GM23338 (cell line): Measurements from ENCODE around the gene APPL2. TPM values are rescaled to one million over a fixed set of nuclear protein-coding genes. Genes with fewer than 3 reads are reported as not detected.

Experiments used
- ATAC-seq: fragments of 200-7000 bp; cut with Tn5 transposase; 3 replicates; pipeline ENCODE4 v1.9.1; 2020
- DNase-seq: peaks from one replicate; pipeline ENCODE4 v3.0.0-alpha.2; 2015; ENCODE audit warnings: low spot score
- H2AFZ ChIP-seq: fragments of 200-600 bp; sonication (generic); 2 replicates; pipeline ENCODE4 v1.8.0; 2016; ENCODE audit warnings: antibody characterized with exemption, mild to moderate bottlenecking, moderate library complexity
- H3F3A ChIP-seq: fragments of 200-600 bp; sonication (generic); replicated peaks from 2 replicates; pipeline ENCODE4 v1.8.0; 2017; ENCODE audit warnings: antibody characterized with exemption, mixed run types, low read depth
- H3K27ac ChIP-seq: fragments of 200-600 bp; sonication (generic); 2 replicates; pipeline ENCODE4 v1.6.1; 2016; ENCODE audit warnings: low read depth
- H3K27me3 ChIP-seq: fragments of 200-600 bp; sonication (generic); 2 replicates; pipeline ENCODE4 v1.8.0; 2016; ENCODE audit warnings: mild to moderate bottlenecking, mixed run types, moderate library complexity; ENCODE audit not compliant: insufficient read depth
- H3K36me3 ChIP-seq: fragments of 200-600 bp; sonication (generic); 2 replicates; pipeline ENCODE4 v1.8.0; 2016; ENCODE audit warnings: mild to moderate bottlenecking; ENCODE audit not compliant: insufficient read depth
- H3K4me1 ChIP-seq: fragments of 200-600 bp; sonication (generic); 2 replicates; pipeline ENCODE4 v1.8.0; 2016; ENCODE audit warnings: mild to moderate bottlenecking, moderate library complexity; ENCODE audit not compliant: insufficient read depth
- H3K4me2 ChIP-seq: fragments of 200-600 bp; sonication (generic); 2 replicates; pipeline ENCODE4 v1.7.1; 2017; ENCODE audit warnings: mixed run types
- H3K4me3 ChIP-seq: fragments of 200-600 bp; sonication (generic); 2 replicates; pipeline ENCODE4 v1.6.1; 2016; ENCODE audit warnings: mixed run types
- H3K79me2 ChIP-seq: fragments of 200-600 bp; sonication (generic); replicated peaks from 2 replicates; pipeline ENCODE4 v1.8.0; 2017; ENCODE audit warnings: mild to moderate bottlenecking; ENCODE audit not compliant: insufficient read depth
- H3K9me2 ChIP-seq: fragments of 200-600 bp; sonication (generic); 2 replicates; pipeline ENCODE4 v1.8.0; 2017; ENCODE audit not compliant: insufficient read depth
- H4K20me1 ChIP-seq: fragments of 200-600 bp; sonication (generic); replicated peaks from 2 replicates; pipeline ENCODE4 v1.8.0; 2017; ENCODE audit warnings: mild to moderate bottlenecking; ENCODE audit not compliant: insufficient read depth
- H3K27ac Mint-ChIP-seq: 2 replicates; pipeline ENCODE4 v1.8.0; 2020; ENCODE audit warnings: inconsistent platforms, mild to moderate bottlenecking, moderate library complexity, mixed read lengths
- H3K27me3 Mint-ChIP-seq: 3 replicates; pipeline ENCODE4 v1.8.0; 2022; ENCODE audit warnings: low read depth, mild to moderate bottlenecking, moderate library complexity, mixed read lengths, inconsistent platforms; ENCODE audit not compliant: insufficient read depth, poor library complexity
- H3K36me3 Mint-ChIP-seq: 3 replicates; pipeline ENCODE4 v1.8.0; 2021; ENCODE audit warnings: low read depth, mild to moderate bottlenecking, inconsistent platforms, moderate library complexity, mixed read lengths
- H3K4me1 Mint-ChIP-seq: 3 replicates; pipeline ENCODE4 v1.8.0; 2020; ENCODE audit warnings: mild to moderate bottlenecking, inconsistent platforms, mixed read lengths
- H3K4me3 Mint-ChIP-seq: 3 replicates; pipeline ENCODE4 v1.8.0; 2021; ENCODE audit warnings: moderate library complexity, mild to moderate bottlenecking, inconsistent platforms, mixed read lengths
- H3K9me3 Mint-ChIP-seq: 3 replicates; pipeline ENCODE4 v1.8.0; 2020; ENCODE audit warnings: moderate library complexity, mild to moderate bottlenecking, inconsistent platforms, mixed read lengths
- CREB1 ChIP-seq: fragments of 250-450 bp; sonication (Bioruptor Pico); IDR thresholded peaks from 2 replicates; pipeline ENCODE4 v1.5.0; 2020; ENCODE audit warnings: low read depth, mild to moderate bottlenecking, moderate library complexity
- ETS1 ChIP-seq: IDR thresholded peaks from 2 replicates; pipeline ENCODE4 v1.6.1; 2016; ENCODE audit warnings: antibody characterized with exemption
- EZH2phosphoT487 ChIP-seq: fragments of 200-600 bp; sonication (generic); IDR thresholded peaks from one replicate; pipeline ENCODE4 v1.8.1; 2018; ENCODE audit warnings: antibody characterized with exemption; ENCODE audit not compliant: unreplicated experiment
- JUNB ChIP-seq: IDR thresholded peaks from one replicate; pipeline ENCODE4 v1.6.1; 2016; ENCODE audit warnings: antibody characterized with exemption; ENCODE audit not compliant: unreplicated experiment
- NANOG ChIP-seq: IDR thresholded peaks from 2 replicates; pipeline ENCODE4 v1.6.1; 2016; ENCODE audit warnings: antibody characterized with exemption, borderline replicate concordance
- POLR2AphosphoS5 ChIP-seq: IDR thresholded peaks from 2 replicates; pipeline ENCODE4 v1.6.1; 2016; ENCODE audit warnings: antibody characterized with exemption, low read depth
- REST ChIP-seq: IDR thresholded peaks from one replicate; pipeline ENCODE4 v1.6.1; 2018; ENCODE audit warnings: antibody characterized with exemption; ENCODE audit not compliant: unreplicated experiment
- STAT1 ChIP-seq: IDR thresholded peaks from one replicate; pipeline ENCODE4 v1.6.1; 2016; ENCODE audit warnings: antibody characterized with exemption; ENCODE audit not compliant: unreplicated experiment
- polyA plus RNA-seq: library from polyadenylated mRNA; unstranded; fragments of >200 nt; fragmentation: Nextera tagmentation; extraction: Ambion mirVana; gene quantifications from 2 replicates; pipeline ENCODE4 v1.2.1, GENCODE V29; 2016
- total RNA-seq: library from RNA; depleted of rRNA; stranded (reverse); fragments of >200 nt; shearing (Covaris generic); gene quantifications from 2 replicates; pipeline ENCODE4 v1.2.3, GENCODE V29; 2014

APPL2 gene
- total and polyA plus RNA-seq, 2 experiments from 2014 or later = 9.3 to 17.4 TPM

- TF ChIP-seq REST = no peak
- no peak for TF ChIP-seq STAT1
- no peak for TF ChIP-seq NANOG
- TF ChIP-seq POLR2AphosphoS5 = no peak
Measured at GRCh38 chr12:105219261-105220028, 16.5 kb downstream of the APPL2 start (continued).

GRCh38 chr12:105218434-105218833 lies 17.5 kb downstream of the APPL2 start:
- Histone ChIP-seq H3K9me2 (no peaks in the 10 kb centered on the region; the same call in 1 of the 2 replicates), H3K79me2 (no peaks in the 10 kb centered on the region), H4K20me1 (no peaks in the 10 kb centered on the region; the same call in 1 of the 2 replicates), H3K4me1 (peaks cover 6% of the 10 kb centered on the region), H2AFZ (no peak overlapping the region), H3K4me2 (no peak overlapping the region), H3K27me3 (no peaks in the 10 kb centered on the region), H3K4me3 (no peak overlapping the region), H3K36me3 (no peaks in the 10 kb centered on the region; the same call in 1 of the 2 replicates), H3F3A (no peaks in the 10 kb centered on the region), H3K27ac (no peak overlapping the region)
- ATAC-seq = no peak
- no peaks in the 10 kb centered on the region for H3K27me3 Mint-ChIP-seq
- TF ChIP-seq CREB1 = no peak
- TF ChIP-seq JUNB = no peak
- TF ChIP-seq EZH2phosphoT487 = no peak
- no peak for TF ChIP-seq REST
- TF ChIP-seq ETS1 = no peak
- no peaks in the 10 kb centered on the region for H3K9me3 Mint-ChIP-seq
- no peak for DNase-seq
- peaks cover 18% of the 10 kb centered on the region for H3K4me1 Mint-ChIP-seq
- peak overlapping the region; percentile 63; the same call in 1 of the 2 replicates for H3K27ac Mint-ChIP-seq
- H3K36me3 Mint-ChIP-seq = peaks cover 9% of the 10 kb centered on the region
- H3K4me3 Mint-ChIP-seq = no peak overlapping the region
